ENCODE results near the gene PCDHB10.
A peak's percentile ranks its signal among the peaks of the same experiment; 100 is the strongest.
"Not testable (repeated sequence)": the region's sequence is repeated elsewhere in the genome, so short reads cannot be mapped to it uniquely, and the experiment has no call there.

PCDHB10 gene

GRCh38 chr5:141192110-141192725, at the start of gene PCDHB10:
TSS of gene PCDHB10 (plus strand) at chr5:141192353. CDS start at chr5:141192553, 200 bp downstream.
- no peak for DNase-seq

GRCh38 chr5:141149812-141150211, 42.3 kb upstream of the PCDHB10 start, which contains the start of gene PCDHB6:
TSS of gene PCDHB6 (plus strand) at chr5:141150057. CDS start at chr5:141150258, 201 bp downstream.
- peak; percentile 4 for DNase-seq

- DNase-seq: no peak
These were observed 41.7 kb upstream of the PCDHB10 start for GRCh38 chr5:141150224-141150992.

- DNase-seq: no peak
These were observed 41.2 kb upstream of the PCDHB10 start for GRCh38 chr5:141150993-141151325.

- not testable (repeated sequence) for DNase-seq
These were observed 40.5 kb upstream of the PCDHB10 start for GRCh38 chr5:141151632-141152031.

- not testable (repeated sequence) for DNase-seq
These were observed 40.1 kb upstream of the PCDHB10 start for GRCh38 chr5:141152096-141152495.

GRCh38 chr5:141155540-141156374, 36.4 kb upstream of the PCDHB10 start:
- no peak for DNase-seq

- not testable (repeated sequence) for DNase-seq
These were observed 34.8 kb upstream of the PCDHB10 start for GRCh38 chr5:141157356-141157755.

- not testable (repeated sequence) for DNase-seq
These were observed 34.3 kb upstream of the PCDHB10 start for GRCh38 chr5:141157901-141158300.

- no peak for DNase-seq
These were observed 19.6 kb upstream of the PCDHB10 start, which contains the start of gene PCDHB7 for GRCh38 chr5:141172381-141173204. TSS of gene PCDHB7 (plus strand) at chr5:141172644. CDS start at chr5:141172836, 192 bp downstream.

GRCh38 chr5:141174291-141175104, 17.7 kb upstream of the PCDHB10 start:
- not testable (repeated sequence) for DNase-seq

- DNase-seq: no peak
These were observed 16.2 kb upstream of the PCDHB10 start for GRCh38 chr5:141175933-141176332.

- DNase-seq: not testable (repeated sequence)
These were observed 14.5 kb upstream of the PCDHB10 start, which contains the start of gene PCDHB8 for GRCh38 chr5:141177577-141178191. TSS of gene PCDHB8 (plus strand) at chr5:141177790. CDS start at chr5:141178035, 245 bp downstream.

GRCh38 chr5:141179371-141179770, 12.8 kb upstream of the PCDHB10 start:
- DNase-seq: not testable (repeated sequence)

- DNase-seq: not testable (repeated sequence)
These were observed 12.3 kb upstream of the PCDHB10 start for GRCh38 chr5:141179876-141180275.

- DNase-seq: no peak
These were observed 11.8 kb upstream of the PCDHB10 start for GRCh38 chr5:141180313-141180712.

- no peak for DNase-seq
These were observed 9.9 kb upstream of the PCDHB10 start, which contains the start of gene PCDHB16 for GRCh38 chr5:141182248-141182647. TSS of gene PCDHB16 (plus strand) at chr5:141182387. CDS start at chr5:141182560, 173 bp downstream.

- DNase-seq: not testable (repeated sequence)
These were observed 7.9 kb upstream of the PCDHB10 start for GRCh38 chr5:141184117-141184855.

- no peak for DNase-seq
These were observed 5.1 kb upstream of the PCDHB10 start, which contains the start of gene PCDHB9 for GRCh38 chr5:141186897-141187512. TSS of gene PCDHB9 (plus strand) at chr5:141187161. CDS start at chr5:141187319, 158 bp downstream.

Measured in NCI-H510A (cell line).